DMS53 treated with DMSO at 0.1 percent for 48 hours (cell line): ENCODE data around the gene ITGB3.
A peak's percentile ranks its signal among the peaks of the same experiment; 100 is the strongest.

Experiments
- DNase-seq: peaks from one replicate; lab custom pipeline; 2025; ENCODE audit not compliant: unreplicated experiment; lab: John Stamatoyannopoulos, UW

Gene ITGB3

DNA sequence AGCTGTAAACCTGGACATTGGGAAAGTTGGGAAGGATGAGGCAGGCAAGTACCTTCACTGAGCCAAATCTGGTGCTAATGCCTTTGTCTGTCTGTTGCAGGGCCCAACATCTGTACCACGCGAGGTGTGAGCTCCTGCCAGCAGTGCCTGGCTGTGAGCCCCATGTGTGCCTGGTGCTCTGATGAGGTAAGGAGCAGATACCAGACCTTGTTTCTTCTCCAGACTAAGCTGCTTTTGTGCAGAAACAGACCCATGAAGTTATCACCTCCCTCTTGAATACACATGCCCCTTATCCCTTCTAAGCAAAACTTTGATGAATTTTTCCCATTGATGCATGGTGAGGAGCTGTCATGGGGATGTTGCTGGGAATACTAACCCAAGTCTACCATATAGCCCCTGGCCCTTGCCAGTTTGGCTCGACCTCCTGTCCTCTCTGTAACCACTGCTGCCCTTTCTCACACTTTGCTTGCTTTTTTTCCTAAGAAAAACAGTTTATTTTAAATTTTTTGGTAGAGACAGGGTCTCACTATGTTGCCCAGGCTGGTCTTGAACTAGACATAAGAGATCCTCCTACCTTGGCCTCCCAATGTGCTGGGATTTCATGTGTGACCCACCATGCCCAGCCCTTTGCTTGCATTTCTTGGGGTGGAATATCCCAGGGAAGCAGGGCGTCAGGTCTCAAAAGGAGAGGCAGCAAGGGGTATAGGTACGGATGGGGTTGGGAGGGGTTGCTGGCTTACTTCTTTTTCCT is 20.9 kb downstream of the ITGB3 start:
- DNase-seq, result no peak

DNA sequence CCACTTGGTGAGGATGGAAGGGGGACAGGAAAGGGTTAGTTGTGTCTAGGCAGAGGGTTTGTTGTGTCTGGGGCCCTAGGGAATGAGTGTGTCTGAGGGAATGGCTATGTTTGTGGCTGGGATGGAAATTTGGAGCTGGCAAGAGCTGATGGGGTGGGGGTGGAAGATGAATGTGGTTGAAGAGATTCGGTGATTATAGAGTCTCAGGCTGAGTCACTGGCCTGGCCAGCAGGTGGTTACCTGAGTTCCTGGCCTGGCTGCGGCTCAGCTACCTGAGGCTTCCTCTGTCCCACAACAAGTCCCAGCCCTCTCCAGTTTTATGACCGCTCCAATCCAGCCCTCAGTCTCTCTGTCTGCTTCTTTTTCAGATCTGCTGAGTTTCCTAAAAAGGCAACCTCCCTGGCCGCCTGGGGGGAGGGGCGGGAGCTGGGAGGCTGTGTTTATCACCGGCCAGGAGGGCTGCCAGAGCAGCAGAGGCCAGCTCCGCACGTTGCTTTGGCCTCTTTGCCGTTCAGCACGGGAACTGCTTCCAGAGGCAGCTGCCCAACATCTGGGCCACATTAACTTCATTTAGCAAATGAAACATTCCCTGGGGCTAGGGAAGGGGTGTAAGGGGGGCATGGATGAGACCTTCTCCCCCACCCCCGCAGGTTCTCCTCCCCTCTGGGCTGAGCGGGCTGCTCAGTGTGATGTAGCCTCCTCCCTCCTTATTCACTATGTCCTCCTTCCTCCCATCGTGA is 21.8 kb downstream of the ITGB3 start:
- DNase-seq, result no peak

DNA sequence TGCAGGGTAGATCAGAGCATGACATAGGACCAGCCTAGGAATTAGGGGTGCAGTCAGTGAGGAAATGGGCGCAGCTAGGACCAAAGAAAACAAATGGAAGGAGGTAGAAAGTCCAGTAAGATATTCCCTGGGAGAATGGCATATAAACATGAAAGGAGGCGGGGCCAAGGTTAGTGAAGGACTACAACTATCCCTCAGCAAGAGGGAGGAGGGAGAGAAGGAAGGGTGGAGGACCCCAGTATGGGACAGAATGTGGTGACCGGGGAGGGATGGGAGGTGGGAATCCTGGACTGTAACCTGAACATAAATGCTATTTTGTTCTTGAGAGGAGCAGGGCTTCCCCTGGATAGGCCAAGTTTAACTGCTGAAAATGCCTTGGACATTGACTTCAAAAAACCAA is 22.8 kb downstream of the ITGB3 start:
- DNase-seq, result no peak

DNA sequence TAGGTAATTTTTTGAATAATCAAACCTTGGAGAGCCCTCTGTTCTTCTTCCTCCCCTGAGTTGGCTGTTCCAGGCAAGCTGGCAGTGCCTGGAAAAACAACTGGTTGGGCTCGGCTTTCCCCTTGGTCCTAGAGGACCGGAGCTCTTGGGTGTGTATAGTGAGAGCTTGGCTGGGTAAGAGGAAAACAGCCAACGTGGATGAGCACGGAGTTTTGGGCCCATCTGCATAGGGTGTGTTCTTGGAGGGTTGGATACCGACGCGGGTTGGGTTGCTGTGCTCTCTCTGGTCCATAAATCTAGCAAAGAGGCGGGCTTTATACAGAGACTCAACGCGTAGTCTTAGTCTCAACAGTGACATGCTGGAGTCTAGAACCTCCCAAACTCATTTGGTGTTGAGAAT is 23.2 kb downstream of the ITGB3 start:
- DNase-seq, result peak; percentile 84

DNA sequence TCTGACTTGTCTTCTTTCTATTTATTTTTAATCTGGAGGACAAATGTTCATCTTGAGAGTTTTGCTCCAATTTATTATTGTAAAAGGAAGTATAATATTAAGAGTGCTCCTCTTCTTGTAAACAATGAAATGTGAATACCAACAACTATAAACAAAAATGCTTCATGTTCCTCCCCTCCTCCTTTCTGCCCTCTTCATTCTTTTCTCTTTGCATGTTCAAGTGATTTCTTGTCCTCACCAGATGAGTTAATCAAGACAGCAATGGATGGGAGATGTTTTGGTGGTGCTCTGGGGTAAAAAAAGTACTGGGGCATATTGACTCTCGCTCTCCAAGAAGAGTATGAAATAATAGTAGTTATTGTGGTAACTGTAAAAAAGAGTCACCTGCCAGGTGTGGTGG is 24.3 kb downstream of the ITGB3 start:
- DNase-seq, result no peak

DNA sequence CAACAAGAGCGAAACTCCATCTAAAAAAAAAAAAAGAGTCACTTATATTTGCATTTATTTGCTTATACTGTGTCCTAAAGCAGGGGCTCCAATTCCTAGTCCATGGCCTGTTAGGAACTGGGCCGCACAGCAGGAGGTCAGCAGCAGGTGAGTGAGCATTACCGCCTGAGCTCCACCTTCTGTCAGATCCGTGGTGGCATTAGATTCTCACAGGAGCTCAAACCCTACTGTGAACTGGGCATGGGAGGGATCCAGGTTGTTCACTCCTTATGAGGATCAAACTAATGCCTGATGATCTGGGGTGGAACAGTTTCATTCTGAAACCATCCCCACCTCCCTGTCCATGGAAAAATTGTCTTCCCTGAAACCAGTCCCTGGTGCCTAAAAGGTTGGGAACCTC is 24.9 kb downstream of the ITGB3 start:
- DNase-seq, result no peak

DNA sequence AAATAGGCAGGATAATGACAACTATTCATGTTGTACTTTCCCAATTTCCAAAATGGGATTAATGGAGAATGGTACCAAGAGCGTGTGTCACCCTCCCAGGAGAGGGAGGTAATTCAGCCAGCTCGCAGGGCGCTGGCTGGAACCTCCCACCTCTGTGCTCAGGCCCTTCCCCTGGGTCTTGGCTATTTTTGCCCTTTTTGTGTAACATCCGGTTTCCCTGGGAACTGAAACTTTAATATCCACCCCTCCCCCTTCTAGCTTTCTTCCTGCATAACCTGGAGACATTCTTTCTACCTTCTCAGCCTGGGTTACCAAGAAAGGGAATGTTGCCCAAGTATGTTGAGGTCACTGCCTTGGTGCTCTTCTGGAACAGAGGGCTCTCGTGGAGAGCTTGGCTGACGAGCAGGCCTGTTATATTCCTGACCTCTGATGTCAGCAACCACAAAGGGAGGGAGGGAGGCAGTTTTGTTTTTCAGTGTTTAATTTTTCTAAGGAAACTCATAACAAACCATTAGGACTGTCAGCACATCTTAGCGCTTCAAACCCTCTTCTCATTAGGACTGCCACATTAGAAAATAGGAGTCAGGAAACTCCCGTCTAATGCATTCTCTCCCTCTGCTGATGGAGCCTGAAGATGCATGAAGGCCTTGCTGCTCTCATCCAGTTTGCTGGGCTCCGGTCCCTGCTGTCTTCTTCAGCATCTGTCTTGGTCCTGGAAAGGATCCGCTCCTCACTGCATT is 25.6 kb downstream of the ITGB3 start:
- no peak for DNase-seq

DNA sequence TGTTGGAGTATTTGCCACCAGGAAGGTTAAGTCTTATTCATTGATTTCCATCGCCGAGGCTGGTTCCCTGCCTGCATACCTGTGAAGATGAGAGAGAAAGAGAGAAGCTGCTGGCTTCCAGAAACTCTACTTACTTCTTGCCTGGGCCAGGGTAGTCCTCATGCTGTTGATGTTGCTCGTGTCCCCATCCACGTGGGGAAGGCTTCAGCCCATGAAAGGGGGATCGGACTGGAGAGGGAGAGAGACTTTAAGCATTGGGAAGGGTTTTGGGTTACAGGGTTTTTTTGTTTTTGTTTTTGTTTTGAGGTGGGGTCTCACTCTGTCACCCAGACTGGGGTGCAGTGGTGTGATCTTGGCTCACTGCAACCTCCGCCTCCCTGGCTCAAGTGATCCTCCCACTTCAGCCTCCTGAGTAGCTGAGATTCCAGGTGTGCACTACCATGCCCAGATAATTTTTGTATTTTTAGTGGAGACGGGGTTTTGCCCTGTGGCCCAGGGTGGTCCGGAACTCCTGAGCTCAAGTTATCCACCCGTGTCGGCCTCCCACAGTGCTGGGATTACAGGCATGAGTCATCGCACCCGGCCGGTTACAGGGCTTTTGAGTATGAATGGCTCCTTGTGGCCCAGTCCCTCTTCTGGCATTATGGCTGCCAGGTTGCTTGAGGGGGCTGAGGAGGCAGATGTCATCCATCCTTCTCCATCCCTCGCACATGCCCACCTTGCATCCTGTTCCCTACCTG is 26.6 kb downstream of the ITGB3 start:
- DNase-seq, result no peak

DNA sequence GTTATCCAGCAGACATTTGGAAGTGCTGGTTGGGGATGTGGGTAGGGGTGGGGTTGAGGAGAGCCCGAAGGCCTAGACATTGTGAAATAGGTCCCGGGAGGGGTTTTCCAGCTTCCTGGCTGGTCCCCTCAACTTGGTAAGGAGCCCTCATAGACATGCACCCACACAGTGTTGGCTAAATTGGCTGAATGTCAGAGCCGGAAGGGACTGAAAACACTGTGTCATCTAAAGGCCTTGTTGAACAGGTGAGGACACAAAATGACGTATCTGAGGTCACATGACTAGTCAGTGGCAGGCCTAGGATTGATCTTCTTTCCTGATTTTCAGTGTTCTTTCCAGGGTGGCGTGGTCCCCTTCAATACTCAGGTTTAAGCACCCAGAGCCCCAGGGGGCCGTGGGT is 27.6 kb downstream of the ITGB3 start:
- no peak for DNase-seq

DNA sequence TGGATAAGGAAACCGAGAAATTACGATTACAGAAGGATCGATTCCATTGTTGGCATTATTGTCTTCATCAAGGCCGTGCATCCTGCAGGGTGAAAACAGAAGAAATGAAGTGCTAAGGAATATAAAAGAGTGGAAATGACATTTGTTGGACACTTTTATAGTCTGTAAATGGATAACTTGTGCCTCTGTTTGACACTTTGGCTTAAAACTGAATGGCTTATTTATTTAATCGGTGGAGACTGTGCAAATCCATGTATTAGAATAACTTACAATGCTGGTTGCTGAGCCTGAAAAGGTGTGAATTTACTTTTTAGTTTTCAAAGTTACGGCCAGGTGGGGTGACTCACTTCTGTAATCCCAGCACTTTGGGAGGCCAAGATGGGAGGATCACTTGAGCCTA is 31.4 kb downstream of the ITGB3 start:
- no peak for DNase-seq

DNA sequence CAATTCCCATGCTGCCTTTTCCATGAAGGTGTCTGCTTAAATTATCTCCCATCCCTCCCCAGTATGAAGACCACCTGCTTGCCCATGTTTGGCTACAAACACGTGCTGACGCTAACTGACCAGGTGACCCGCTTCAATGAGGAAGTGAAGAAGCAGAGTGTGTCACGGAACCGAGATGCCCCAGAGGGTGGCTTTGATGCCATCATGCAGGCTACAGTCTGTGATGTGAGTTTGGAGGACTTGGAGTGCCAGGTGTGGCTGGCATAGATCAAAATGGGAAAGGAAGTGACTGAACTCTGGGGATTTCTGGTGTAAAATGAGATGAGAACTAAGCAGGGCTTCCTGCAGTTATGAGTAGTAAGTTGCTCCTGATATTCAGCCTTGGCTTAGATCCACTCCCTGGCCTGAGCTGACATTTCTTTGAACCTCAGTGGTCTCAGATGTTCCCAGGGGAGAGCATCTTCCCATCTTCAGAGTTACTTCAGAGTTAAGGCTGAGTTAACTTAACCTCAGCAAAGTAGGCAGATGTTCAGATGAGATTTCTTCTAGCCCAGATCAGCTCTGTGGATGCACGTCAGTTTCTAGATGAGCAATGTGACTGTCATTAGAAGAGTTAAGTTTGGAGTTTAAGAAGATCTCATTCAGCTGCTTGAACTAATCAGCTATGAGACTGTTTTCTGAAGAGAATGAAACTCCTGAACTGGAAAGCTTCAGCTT is 32.7 kb downstream of the ITGB3 start:
- DNase-seq, result no peak

DNA sequence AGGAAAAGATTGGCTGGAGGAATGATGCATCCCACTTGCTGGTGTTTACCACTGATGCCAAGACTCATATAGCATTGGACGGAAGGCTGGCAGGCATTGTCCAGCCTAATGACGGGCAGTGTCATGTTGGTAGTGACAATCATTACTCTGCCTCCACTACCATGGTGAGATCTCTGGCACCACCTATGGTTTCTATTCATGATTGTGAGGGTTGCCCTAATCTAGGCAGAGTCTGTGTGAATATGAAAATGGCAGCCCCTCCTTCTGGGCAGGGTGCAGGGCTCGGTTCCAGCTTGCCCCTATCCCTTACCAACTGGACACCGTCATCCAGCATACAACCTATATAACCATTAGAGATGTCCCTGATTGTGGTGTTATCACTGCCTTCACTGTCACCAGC is 33.4 kb downstream of the ITGB3 start:
- no peak for DNase-seq

DNA sequence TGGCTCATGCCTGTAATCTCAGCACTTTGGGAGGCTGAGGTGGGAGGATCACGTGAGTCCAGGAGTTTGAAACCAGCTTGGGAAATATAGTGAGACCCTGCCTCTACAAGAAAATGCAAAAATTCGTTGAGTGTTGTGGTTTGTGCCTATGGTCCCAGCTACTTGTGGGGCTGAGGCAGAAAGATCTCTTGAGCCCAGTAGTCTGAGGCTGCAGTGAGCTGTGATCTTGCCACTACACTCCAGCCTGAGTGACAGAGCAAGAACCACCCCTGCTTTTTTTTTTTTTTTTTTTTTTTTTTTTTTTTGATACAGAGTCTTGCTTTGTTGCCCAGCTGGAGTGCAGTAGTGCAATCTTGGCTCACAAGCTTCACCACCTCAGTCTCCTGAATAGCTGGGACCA is 34.0 kb downstream of the ITGB3 start:
- DNase-seq, result no peak

DNA sequence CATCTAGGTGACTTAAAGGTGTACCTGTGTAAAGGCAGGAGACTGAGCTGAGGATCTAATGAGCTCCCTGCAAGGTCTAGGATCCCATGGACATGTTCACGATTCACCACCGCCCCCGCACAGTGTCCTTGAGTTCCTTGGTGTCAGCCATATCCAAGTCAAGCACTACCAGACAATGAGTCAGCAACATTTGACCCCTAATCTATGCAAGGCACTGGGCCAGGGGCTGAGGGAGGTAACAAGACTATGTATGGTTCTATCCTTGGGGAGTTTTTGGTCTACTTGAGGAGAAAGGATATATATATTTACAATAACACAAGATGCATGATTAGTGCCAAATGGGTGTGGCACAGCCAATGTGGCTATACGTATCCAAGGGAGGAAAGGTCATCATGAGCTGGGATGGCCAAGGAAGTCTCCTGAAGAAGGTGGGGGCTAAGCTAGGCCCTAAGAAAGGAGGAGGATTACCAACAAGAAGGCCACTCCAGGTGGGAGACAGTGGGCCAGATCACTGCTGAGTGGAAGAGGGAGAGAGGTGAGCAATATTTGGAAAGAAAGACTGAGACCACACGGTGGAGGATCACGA is 35.0 kb downstream of the ITGB3 start:
- DNase-seq, result no peak

DNA sequence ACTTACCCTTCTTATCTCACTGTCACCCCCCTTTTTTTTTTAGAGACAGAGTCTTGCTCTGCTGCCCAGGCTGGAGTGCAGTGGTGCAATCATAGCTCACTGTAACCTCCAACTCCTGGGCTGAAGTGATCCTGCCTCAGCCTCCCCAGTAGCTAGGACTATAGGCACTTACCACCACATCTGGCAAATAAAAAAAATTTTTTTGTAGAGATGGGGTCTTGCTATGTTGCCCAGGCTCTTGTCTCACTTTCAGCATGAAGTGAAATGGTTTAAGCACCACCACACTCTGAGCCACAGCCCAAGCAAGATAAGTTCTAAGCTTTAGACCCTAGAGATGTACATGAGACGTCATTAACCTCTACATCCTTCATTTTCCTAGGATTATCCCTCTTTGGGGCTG is 35.7 kb downstream of the ITGB3 start:
- no peak for DNase-seq

DNA sequence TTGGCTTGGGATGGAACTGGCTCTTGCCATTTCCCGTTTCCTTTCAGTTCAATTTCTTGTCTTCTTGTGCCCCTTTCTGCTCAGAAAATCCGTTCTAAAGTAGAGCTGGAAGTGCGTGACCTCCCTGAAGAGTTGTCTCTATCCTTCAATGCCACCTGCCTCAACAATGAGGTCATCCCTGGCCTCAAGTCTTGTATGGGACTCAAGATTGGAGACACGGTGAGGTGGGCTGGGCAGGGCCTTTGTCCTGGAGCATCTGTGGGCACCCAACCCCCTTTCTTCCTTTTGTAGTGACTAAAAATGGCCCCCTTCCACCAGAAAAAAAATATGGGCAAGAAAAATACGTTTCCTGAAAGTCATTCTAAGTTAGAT is 37.2 kb downstream of the ITGB3 start:
- no peak for DNase-seq

DNA sequence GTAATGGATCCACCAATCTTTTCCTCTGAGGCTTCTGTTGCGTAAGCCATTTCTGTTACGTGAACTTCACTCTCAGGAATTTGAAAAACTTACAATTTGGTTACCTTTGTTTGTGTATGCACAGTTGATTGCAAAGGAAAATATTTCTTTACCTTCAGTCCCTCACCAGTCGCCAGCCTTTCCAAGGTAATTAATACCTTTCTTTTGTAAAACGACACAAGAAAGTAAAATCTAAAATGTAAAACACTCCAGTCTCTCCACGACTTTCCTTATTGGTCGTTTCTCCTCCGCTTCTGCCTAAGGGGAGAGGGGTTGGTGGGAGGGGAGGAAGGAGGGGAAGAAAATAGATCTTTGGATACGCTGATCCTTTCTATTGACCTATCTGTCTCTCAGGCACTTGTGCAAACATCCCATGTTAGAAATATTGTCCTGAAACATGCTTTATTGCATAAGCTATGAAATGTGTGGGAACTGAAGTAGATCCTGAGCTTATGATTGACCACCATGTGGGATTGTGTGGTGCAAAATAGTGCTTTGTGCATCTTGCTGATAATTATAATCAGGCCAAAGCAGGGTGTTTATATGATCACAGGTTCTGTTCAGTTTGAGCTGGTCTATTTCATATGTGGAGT is 37.7 kb downstream of the ITGB3 start:
- no peak for DNase-seq

DNA sequence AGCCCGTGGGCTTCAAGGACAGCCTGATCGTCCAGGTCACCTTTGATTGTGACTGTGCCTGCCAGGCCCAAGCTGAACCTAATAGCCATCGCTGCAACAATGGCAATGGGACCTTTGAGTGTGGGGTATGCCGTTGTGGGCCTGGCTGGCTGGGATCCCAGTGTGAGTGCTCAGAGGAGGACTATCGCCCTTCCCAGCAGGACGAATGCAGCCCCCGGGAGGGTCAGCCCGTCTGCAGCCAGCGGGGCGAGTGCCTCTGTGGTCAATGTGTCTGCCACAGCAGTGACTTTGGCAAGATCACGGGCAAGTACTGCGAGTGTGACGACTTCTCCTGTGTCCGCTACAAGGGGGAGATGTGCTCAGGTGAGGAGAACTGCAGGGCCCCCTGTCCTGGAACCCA is 38.6 kb downstream of the ITGB3 start:
- DNase-seq, result no peak

DNA sequence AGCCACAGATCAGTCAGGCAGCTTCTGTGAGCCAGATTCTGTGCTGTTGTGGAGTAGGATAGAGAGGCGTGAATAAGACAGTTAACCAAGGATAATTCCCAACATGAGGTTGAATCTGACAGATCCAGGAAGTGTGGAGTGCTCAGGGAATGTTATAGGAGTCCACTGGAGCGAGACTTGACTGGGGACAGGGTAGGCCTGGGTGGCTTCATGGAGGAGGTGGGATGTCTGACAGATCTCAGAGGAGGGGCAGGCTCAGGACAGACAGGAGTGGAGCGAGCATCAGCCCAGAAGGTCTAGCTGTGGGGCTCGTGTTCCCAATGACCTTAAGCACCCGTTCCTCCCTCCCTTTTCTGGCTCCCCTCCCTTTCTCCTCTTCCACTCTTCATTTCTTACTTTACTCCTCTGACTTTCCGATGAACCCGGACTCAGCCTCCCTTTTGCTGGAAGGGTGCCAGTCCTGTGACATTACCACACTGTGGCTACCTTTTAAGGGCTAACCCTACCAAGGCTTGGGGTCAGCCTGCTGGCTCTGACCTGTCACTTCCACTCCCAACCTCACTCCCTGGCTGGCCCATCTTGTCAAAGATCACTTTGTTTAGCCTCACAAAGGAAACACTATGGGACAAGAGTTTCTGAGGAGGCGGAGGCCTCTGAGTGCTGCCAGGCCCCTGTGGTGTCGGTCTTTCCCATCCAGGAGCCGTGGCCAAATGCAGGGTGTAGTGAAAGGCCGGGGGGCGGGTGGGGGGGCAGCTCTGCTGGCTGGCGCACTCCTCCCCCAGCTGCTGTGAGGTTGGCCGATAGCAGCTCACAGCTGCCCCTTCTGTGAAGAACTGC is 41.6 kb downstream of the ITGB3 start:
- DNase-seq, result no peak
